ENCODE results near the gene SYCE3.

The SYCE3 gene

DNA sequence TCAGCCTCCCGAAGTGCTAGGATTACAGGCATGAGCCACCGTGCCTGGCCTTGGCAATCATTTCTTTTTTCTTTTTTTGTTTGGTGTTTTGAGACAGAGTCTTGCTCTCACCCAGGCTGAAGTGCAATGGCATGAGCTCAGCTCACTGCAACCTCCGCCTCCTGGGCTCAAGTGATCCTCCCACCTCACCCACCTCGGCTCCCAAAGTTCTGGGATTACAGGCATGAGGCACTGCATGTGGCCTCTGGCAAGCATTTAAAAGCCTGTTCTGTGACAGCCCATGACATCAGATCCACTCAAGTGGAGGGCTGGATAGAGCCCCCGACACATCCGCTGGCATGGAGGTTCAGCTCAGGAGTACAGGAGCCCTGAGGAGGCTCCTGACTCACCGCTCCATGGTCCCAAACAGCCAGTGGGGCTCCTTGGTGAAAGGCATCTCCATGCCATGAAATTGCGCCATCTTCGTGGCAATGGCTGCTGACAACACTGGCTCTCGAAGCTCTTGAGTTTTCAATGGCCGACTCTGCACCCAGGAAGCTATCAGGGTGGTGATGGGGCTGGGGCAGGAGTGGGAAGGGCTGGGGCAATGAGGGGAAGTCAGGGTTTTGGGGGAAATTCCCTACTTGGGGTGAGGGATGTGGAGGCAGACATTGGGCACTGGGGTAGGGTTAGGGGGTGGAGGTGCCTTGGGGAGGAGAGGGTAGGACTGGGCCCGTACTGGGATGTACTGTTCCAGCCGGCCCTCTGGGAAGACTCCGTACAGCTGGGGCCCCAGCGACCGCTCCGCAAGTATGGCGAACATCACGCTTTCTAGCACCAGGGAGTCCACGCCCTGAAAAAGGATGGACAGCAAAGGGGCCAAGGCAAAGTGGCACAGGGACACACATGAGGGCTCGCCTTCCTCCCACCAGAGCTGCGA is 18.6 kb upstream of the SYCE3 start:
- peak overlapping the region; percentile 83 to 84 for H3K4me3 ChIP-seq (replicated peaks in 1 of 2; ENCODE audit: low read depth in 2 of 2, low read length in 2 of 2)
- DNase-seq (ENCODE audit: low read depth in 2 of 2), result no peak
- TF ChIP-seq, protein P1, sequence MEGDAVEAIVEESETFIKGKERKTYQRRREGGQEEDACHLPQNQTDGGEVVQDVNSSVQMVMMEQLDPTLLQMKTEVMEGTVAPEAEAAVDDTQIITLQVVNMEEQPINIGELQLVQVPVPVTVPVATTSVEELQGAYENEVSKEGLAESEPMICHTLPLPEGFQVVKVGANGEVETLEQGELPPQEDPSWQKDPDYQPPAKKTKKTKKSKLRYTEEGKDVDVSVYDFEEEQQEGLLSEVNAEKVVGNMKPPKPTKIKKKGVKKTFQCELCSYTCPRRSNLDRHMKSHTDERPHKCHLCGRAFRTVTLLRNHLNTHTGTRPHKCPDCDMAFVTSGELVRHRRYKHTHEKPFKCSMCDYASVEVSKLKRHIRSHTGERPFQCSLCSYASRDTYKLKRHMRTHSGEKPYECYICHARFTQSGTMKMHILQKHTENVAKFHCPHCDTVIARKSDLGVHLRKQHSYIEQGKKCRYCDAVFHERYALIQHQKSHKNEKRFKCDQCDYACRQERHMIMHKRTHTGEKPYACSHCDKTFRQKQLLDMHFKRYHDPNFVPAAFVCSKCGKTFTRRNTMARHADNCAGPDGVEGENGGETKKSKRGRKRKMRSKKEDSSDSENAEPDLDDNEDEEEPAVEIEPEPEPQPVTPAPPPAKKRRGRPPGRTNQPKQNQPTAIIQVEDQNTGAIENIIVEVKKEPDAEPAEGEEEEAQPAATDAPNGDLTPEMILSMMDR (IDR thresholded peaks at IDR 0.05; ENCODE audit: low read depth, low read length), result no peak

DNA sequence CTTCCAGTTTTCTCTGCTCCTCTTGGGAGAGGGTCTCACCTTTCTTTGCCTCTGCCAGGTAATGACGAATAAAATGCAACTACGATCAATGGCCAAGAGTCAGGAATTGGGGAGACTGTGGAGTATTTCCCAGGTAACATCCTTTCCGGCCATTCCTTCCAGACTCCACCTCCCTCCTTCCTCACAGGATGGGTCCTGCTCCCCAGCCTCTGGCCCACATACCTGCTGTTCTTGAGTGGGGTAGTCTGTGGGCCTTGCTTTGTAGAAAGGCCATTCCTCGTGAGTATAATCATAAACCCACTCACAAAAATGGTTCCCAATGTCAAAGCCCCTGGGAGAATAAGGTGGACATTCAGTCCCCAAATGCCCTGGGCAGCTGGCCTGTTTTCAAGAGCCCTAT is 17.0 kb upstream of the SYCE3 start:
- no peak for DNase-seq (ENCODE audit: low read depth in 2 of 2)
- no peak overlapping the region for H3K4me3 ChIP-seq (replicated peaks in 1 of 2; ENCODE audit: low read depth in 2 of 2, low read length in 2 of 2)
- TF ChIP-seq, protein P1 (IDR thresholded peaks at IDR 0.05; ENCODE audit: low read depth, low read length), result no peak

DNA sequence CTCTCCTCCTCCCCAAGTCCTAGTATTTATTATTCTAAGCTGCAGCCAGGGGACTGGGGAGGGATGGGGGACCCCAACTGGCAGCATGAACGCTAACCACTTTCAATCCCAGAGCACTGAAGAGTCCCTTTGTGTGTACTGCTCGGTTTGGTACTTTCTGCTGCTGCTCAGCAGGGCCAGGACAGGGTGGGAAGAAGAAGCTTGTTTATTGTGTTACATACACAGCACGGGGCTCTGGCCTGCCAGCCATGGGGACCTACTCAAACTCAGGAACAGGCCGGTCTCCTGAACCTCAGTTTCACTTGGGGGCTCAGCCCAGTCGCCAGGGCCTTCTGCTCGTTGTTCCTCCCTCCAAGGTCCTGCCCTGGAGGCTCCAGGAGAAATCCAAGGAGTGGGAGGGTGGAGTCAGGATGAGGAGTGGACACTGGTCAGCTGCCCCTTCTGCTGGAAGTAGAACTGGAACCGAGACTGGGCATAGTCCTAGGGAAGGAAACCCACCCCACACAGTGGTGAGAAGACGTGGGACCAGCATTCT is 16.1 kb upstream of the SYCE3 start:
- H3K4me3 ChIP-seq (replicated peaks in 1 of 2; ENCODE audit: low read depth in 2 of 2, low read length in 2 of 2), result no peak overlapping the region
- TF ChIP-seq, protein P1 (IDR thresholded peaks at IDR 0.05; ENCODE audit: low read depth, low read length), result no peak
- DNase-seq (ENCODE audit: low read depth in 2 of 2), result no peak

DNA sequence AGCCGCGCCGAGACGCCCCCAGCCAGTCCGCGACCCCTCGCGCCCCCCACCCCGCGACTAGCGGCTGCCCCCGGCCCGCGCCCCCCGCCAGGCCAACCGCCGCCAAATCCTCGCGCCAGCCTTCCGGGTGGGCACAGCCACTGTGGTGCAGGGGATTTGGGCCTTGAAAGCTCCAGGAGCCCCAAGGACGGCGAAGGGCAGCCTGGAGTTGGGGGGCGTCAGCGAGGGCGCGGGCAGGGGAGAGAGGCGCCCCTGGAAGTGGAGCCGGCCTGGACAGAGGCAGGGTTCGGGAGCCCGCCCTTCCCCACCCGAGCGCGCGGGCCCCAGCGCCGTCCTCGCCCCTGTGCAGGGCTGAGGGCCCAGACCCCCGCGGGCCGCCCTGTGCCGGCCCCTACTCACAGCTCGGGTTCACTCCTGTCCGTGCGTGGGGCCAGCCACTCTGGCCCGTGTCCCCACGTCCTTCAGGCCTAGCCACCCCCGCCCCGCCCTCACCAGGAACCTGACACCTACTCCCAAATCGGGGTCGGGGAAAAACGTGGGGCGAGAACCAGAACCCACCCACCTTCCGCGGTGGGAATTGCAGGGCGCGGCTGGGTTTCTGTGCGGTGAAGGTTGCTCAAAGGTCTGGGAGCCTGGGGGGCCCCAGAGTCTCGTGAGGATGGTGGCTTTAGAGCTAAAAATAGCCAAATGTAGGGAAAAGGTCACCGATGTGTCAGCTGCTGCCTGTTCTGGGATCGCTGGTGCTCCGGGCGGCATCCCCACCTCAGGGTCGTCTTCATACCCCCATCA is 15.5 kb upstream of the SYCE3 start, which contains the start of gene CPT1B:
TSS of gene CPT1B (minus strand) at position 441 of the 789 bp plus-strand sequence. CDS start 512 bp downstream, outside the sequence.
- peak; percentile 5 to 35 for DNase-seq (ENCODE audit: low read depth in 2 of 2)
- no peak within 1 kb of the TSS for H3K4me3 ChIP-seq (replicated peaks in 1 of 2; ENCODE audit: low read depth in 2 of 2, low read length in 2 of 2)
- TF ChIP-seq, protein P1 (IDR thresholded peaks at IDR 0.05; ENCODE audit: low read depth, low read length), result no peak

- no peak overlapping the region for H3K4me3 ChIP-seq (replicated peaks in 1 of 2; ENCODE audit: low read depth in 2 of 2, low read length in 2 of 2)
- TF ChIP-seq, protein P1 (IDR thresholded peaks at IDR 0.05; ENCODE audit: low read depth, low read length), result no peak
- DNase-seq (ENCODE audit: low read depth in 2 of 2), result no peak
These were observed 14.9 kb upstream of the SYCE3 start for GRCh38 chr22:50577697-50577986.

DNA sequence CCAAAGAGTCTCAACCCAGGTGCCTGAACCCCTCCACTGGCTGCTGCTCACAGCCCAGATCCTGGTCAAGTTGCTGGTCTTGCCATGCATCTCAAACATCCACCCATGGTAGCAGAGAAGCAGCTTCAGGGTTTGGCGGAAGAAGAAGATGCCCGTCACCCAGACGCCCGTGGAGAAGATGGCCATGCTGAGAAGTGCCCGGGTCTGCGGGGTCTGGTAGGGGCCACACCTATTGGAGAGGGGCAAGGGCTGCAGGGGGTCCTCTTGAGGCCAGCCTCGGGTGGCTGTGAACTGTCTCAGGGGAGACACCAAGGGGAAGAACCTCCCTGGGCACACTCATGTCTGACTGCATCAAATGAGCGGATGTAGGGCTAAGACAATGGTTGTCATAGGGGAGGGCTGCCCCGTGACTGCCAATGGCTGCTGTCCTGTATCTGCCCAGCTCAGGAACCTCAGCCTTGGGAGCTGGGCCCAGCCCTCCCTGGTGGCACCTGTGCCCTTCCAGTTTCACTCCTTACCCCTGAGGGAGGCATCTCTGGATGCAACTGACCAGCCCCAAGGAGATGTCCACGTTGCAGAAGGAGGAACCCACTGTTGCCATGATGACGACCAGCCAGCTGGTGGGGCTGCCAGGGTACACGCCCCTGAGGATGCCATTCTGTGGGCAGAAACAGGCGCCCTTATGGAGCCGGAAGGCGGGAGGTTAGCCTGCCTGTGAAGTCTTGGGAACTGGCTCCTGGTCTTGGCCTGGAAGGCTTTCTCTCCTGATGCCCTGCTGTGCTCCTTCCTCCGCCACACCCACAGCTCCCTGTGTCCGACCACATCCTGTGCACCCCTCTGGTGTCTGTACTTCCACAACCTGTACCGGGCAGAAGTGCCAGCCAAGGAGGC is 14.3 kb upstream of the SYCE3 start:
- DNase-seq (ENCODE audit: low read depth in 2 of 2), result no peak
- TF ChIP-seq, protein P1 (IDR thresholded peaks at IDR 0.05; ENCODE audit: low read depth, low read length), result no peak

More for the DNA sequence above, 14.3 kb upstream of the SYCE3 start:
- H3K4me3 ChIP-seq (replicated peaks in 1 of 2; ENCODE audit: low read depth in 2 of 2, low read length in 2 of 2), result no peak overlapping the region

All from cardiac fibroblast (primary cell).